Hematopoietic multipotent progenitor cell treated with erythropoietin and hydrocortisone succinate and interleukin-3 and kit ligand, for 4 days (in vitro differentiated cells): ENCODE results near the gene HES3.
A peak's percentile ranks its signal among the peaks of the same experiment; 100 is the strongest.
"Not testable (repeated sequence)": the region's sequence is repeated elsewhere in the genome, so short reads cannot be mapped to it uniquely, and the experiment has no call there.

ENCODE experiments used
- DNase-seq: peaks from one replicate; pipeline ENCODE4 v3.0.0-alpha.2; 2015

The HES3 gene

GRCh38 chr1:6243993-6244392 is at the start of gene HES3:
HES3 (plus strand) TSS chr1:6244179; CDS start chr1:6244366, 187 bp downstream.
- no peak for DNase-seq

GRCh38 chr1:6197746-6198427 is 46.1 kb upstream of the HES3 start:
- no peak for DNase-seq

GRCh38 chr1:6198646-6199297 is 45.2 kb upstream of the HES3 start:
- peak; percentile 53 for DNase-seq

GRCh38 chr1:6199298-6200187 is 44.4 kb upstream of the HES3 start, which contains the start of gene RPL22:
RPL22 (minus strand) TSS chr1:6199595; CDS start chr1:6199573, 22 bp downstream.
- peak; percentile 100 for DNase-seq

- DNase-seq = no peak
These were observed 43.7 kb upstream of the HES3 start for GRCh38 chr1:6200188-6200809.

GRCh38 chr1:6202256-6202655 is 41.7 kb upstream of the HES3 start:
- DNase-seq = no peak

- DNase-seq = peak; percentile 60
These were observed 38.0 kb upstream of the HES3 start, which contains the start of gene RNF207 for GRCh38 chr1:6205849-6206519. RNF207 (plus strand) TSS chr1:6206119; CDS start chr1:6206536, 417 bp downstream.

GRCh38 chr1:6206520-6206855 is 37.5 kb upstream of the HES3 start:
- no peak for DNase-seq

- DNase-seq = no peak
These were observed 36.7 kb upstream of the HES3 start for GRCh38 chr1:6207075-6207885.

- DNase-seq = no peak
These were observed 36.1 kb upstream of the HES3 start for GRCh38 chr1:6207921-6208320.

- peak; percentile 73 for DNase-seq
These were observed 35.0 kb upstream of the HES3 start for GRCh38 chr1:6208723-6209660.

- peak; percentile 62 for DNase-seq
These were observed 34.1 kb upstream of the HES3 start for GRCh38 chr1:6209661-6210580.

GRCh38 chr1:6210591-6211355 is 33.2 kb upstream of the HES3 start:
- no peak for DNase-seq

GRCh38 chr1:6211731-6212130 is 32.2 kb upstream of the HES3 start:
- no peak for DNase-seq

- peak; percentile 65 for DNase-seq
These were observed 31.6 kb upstream of the HES3 start for GRCh38 chr1:6212193-6212959.

GRCh38 chr1:6218375-6219164 is 25.4 kb upstream of the HES3 start:
- DNase-seq = no peak

GRCh38 chr1:6219641-6220040 is 24.3 kb upstream of the HES3 start:
- not testable (repeated sequence) for DNase-seq
